Immature natural killer cell (primary cell): ENCODE data around the gene TFAP2C. TPM values are rescaled to one million over a fixed set of nuclear protein-coding genes. Genes with fewer than 3 reads are reported as not detected.
"Not testable (repeated sequence)": the region's sequence is repeated elsewhere in the genome, so short reads cannot be mapped to it uniquely, and the experiment has no call there.

Source experiments
- DNase-seq, 3 donors: peaks; one replicate each; pipeline ENCODE4 v3.0.0; 2022; ENCODE audit warnings: mixed read lengths in 1 of 3
- H3K27ac Mint-ChIP-seq, 6 donors: one replicate each; pipeline ENCODE4 v1.8.0; 2020; ENCODE audit warnings: mixed read lengths in 6 of 6, mild to moderate bottlenecking in 5 of 6, inconsistent platforms in 4 of 6, moderate library complexity in 3 of 6
- H3K27me3 Mint-ChIP-seq, 3 donors: one replicate each; pipeline ENCODE4 v1.8.0; 2020 to 2021; ENCODE audit warnings: low read depth in 3 of 3, mild to moderate bottlenecking in 3 of 3, mixed read lengths in 3 of 3, moderate library complexity in 3 of 3, inconsistent platforms in 1 of 3
- H3K36me3 Mint-ChIP-seq, 3 donors: one replicate each; pipeline ENCODE4 v1.8.0; 2020; ENCODE audit warnings: mixed read lengths in 3 of 3, inconsistent platforms in 2 of 3, mild to moderate bottlenecking in 2 of 3
- H3K4me1 Mint-ChIP-seq, 2 donors: one replicate each; pipeline ENCODE4 v1.8.0; 2020; ENCODE audit warnings: inconsistent platforms in 2 of 2, mild to moderate bottlenecking in 2 of 2, mixed read lengths in 2 of 2, moderate library complexity in 1 of 2
- H3K4me3 Mint-ChIP-seq, 5 donors: one replicate each; pipeline ENCODE4 v1.8.0; 2020; ENCODE audit warnings: mild to moderate bottlenecking in 5 of 5, mixed read lengths in 5 of 5, inconsistent platforms in 3 of 5, moderate library complexity in 3 of 5
- H3K9me3 Mint-ChIP-seq, 6 donors: one replicate each; pipeline ENCODE4 v1.8.0; 2020; ENCODE audit warnings: mild to moderate bottlenecking in 6 of 6, mixed read lengths in 6 of 6, inconsistent platforms in 4 of 6, moderate library complexity in 3 of 6
- polyA plus RNA-seq, 3 donors: library from polyadenylated mRNA; unstranded; fragments of 300-500 nt; fragmentation: Illumina TruSeq; gene quantifications; one replicate each; pipeline ENCODE4 v1.2.3, GENCODE V29; 2021

TFAP2C gene
- polyA plus RNA-seq, 3 donors from 2014 or later, result not detected

- Mint-ChIP-seq H3K9me3 (no peaks in the 10 kb centered on the region), H3K36me3 (no peaks in the 10 kb centered on the region), H3K27ac (no peak overlapping the region), H3K4me1 (no peaks in the 10 kb centered on the region), H3K27me3 (no peaks in the 10 kb centered on the region), H3K4me3 (no peak overlapping the region)
- DNase-seq, result no peak
These were observed 23.7 kb upstream of the TFAP2C start for GRCh38 chr20:56605261-56605996.

- H3K27ac Mint-ChIP-seq, result no peak overlapping the region
- DNase-seq, result no peak
- H3K27me3 Mint-ChIP-seq, result no peaks in the 10 kb centered on the region
- no peaks in the 10 kb centered on the region for H3K9me3 Mint-ChIP-seq
- H3K4me1 Mint-ChIP-seq, result no peaks in the 10 kb centered on the region
- H3K4me3 Mint-ChIP-seq, result no peak overlapping the region
- H3K36me3 Mint-ChIP-seq, result no peaks in the 10 kb centered on the region
These were observed 22.7 kb upstream of the TFAP2C start for GRCh38 chr20:56606174-56606945.

GRCh38 chr20:56607061-56607704 lies 21.9 kb upstream of the TFAP2C start:
- H3K4me1 Mint-ChIP-seq, result no peaks in the 10 kb centered on the region
- H3K27ac Mint-ChIP-seq, result no peak overlapping the region
- no peaks in the 10 kb centered on the region for H3K9me3 Mint-ChIP-seq
- no peak overlapping the region for H3K4me3 Mint-ChIP-seq
- DNase-seq, result no peak
- H3K36me3 Mint-ChIP-seq, result no peaks in the 10 kb centered on the region
- H3K27me3 Mint-ChIP-seq, result peaks cover 0 to 2% (median 0%) of the 10 kb centered on the region in 3 donors

- H3K36me3 Mint-ChIP-seq, result no peaks in the 10 kb centered on the region
- no peaks in the 10 kb centered on the region for H3K4me1 Mint-ChIP-seq
- no peak overlapping the region for H3K27ac Mint-ChIP-seq
- H3K9me3 Mint-ChIP-seq, result no peaks in the 10 kb centered on the region
- H3K27me3 Mint-ChIP-seq, result peaks cover 0 to 2% (median 0%) of the 10 kb centered on the region in 3 donors
- no peak overlapping the region for H3K4me3 Mint-ChIP-seq
- no peak for DNase-seq
These were observed 20.7 kb upstream of the TFAP2C start for GRCh38 chr20:56608376-56608775.

GRCh38 chr20:56609321-56609720 lies 19.8 kb upstream of the TFAP2C start:
- Mint-ChIP-seq H3K36me3 (no peaks in the 10 kb centered on the region), H3K9me3 (no peaks in the 10 kb centered on the region), H3K4me3 (no peak overlapping the region), H3K27me3 (peaks cover 0 to 2% (median 0%) of the 10 kb centered on the region in 3 donors), H3K27ac (no peak overlapping the region), H3K4me1 (no peaks in the 10 kb centered on the region)
- DNase-seq, result no peak

- H3K4me3 Mint-ChIP-seq, result no peak overlapping the region
- no peaks in the 10 kb centered on the region for H3K36me3 Mint-ChIP-seq
- peaks cover 0 to 2% (median 0%) of the 10 kb centered on the region in 3 donors for H3K27me3 Mint-ChIP-seq
- DNase-seq, result no peak
- H3K27ac Mint-ChIP-seq, result no peak overlapping the region
- no peaks in the 10 kb centered on the region for H3K9me3 Mint-ChIP-seq
- no peaks in the 10 kb centered on the region for H3K4me1 Mint-ChIP-seq
These were observed 19.0 kb upstream of the TFAP2C start for GRCh38 chr20:56610098-56610497.

- no peak for DNase-seq
- no peak overlapping the region for H3K27ac Mint-ChIP-seq
- peaks cover 0 to 2% (median 0%) of the 10 kb centered on the region in 3 donors for H3K27me3 Mint-ChIP-seq
- H3K4me3 Mint-ChIP-seq, result no peak overlapping the region
- H3K36me3 Mint-ChIP-seq, result no peaks in the 10 kb centered on the region
- no peaks in the 10 kb centered on the region for H3K9me3 Mint-ChIP-seq
- no peaks in the 10 kb centered on the region for H3K4me1 Mint-ChIP-seq
These were observed 14.9 kb upstream of the TFAP2C start for GRCh38 chr20:56614196-56614595.

GRCh38 chr20:56616716-56617115 lies 12.4 kb upstream of the TFAP2C start:
- Mint-ChIP-seq H3K27ac (no peak overlapping the region), H3K4me3 (no peak overlapping the region)

GRCh38 chr20:56617489-56617888 lies 11.6 kb upstream of the TFAP2C start:
- Mint-ChIP-seq H3K4me1 (no peaks in the 10 kb centered on the region), H3K36me3 (no peaks in the 10 kb centered on the region), H3K9me3 (no peaks in the 10 kb centered on the region), H3K27ac (no peak overlapping the region), H3K27me3 (peaks cover 0 to 1% (median 0%) of the 10 kb centered on the region in 3 donors), H3K4me3 (no peak overlapping the region)
- no peak for DNase-seq

More at GRCh38 chr20:56616716-56617115, 12.4 kb upstream of the TFAP2C start:
- Mint-ChIP-seq H3K9me3 (no peaks in the 10 kb centered on the region), H3K27me3 (peaks cover 0 to 2% (median 0%) of the 10 kb centered on the region in 3 donors), H3K4me1 (no peaks in the 10 kb centered on the region), H3K36me3 (no peaks in the 10 kb centered on the region)
- DNase-seq, result no peak

- peaks cover 0 to 3% (median 0%) of the 10 kb centered on the region in 3 donors for H3K36me3 Mint-ChIP-seq
- no peaks in the 10 kb centered on the region for H3K9me3 Mint-ChIP-seq
- no peaks in the 10 kb centered on the region for H3K4me1 Mint-ChIP-seq
- H3K27ac Mint-ChIP-seq, result no peak overlapping the region
- no peak for DNase-seq
- peaks cover 6 to 9% (median 6%) of the 10 kb centered on the region in 3 donors for H3K27me3 Mint-ChIP-seq
- no peak overlapping the region for H3K4me3 Mint-ChIP-seq
These were observed 7.4 kb upstream of the TFAP2C start for GRCh38 chr20:56621730-56622129.

GRCh38 chr20:56623930-56624329 lies 5.2 kb upstream of the TFAP2C start:
- H3K27ac Mint-ChIP-seq, H3K9me3 Mint-ChIP-seq, H3K4me3 Mint-ChIP-seq, H3K36me3 Mint-ChIP-seq, H3K4me1 Mint-ChIP-seq, DNase-seq: not testable (repeated sequence)
- H3K27me3 Mint-ChIP-seq, result peaks cover 10 to 15% (median 11%) of the 10 kb centered on the region in 3 donors

- DNase-seq, result no peak
- H3K36me3 Mint-ChIP-seq, result peaks cover 0 to 5% (median 4%) of the 10 kb centered on the region in 3 donors
- peaks cover 5 to 8% of the 10 kb centered on the region in 2 donors for H3K4me1 Mint-ChIP-seq
- no peak overlapping the region for H3K4me3 Mint-ChIP-seq
- no peaks in the 10 kb centered on the region for H3K9me3 Mint-ChIP-seq
- H3K27me3 Mint-ChIP-seq, result peaks cover 11 to 15% (median 11%) of the 10 kb centered on the region in 3 donors
- no peak overlapping the region for H3K27ac Mint-ChIP-seq
These were observed 4.1 kb upstream of the TFAP2C start for GRCh38 chr20:56624786-56625681.

GRCh38 chr20:56625837-56626236 lies 3.3 kb upstream of the TFAP2C start:
- H3K9me3 Mint-ChIP-seq, result no peaks in the 10 kb centered on the region
- H3K27ac Mint-ChIP-seq, result no peak overlapping the region
- H3K36me3 Mint-ChIP-seq, result peaks cover 0 to 5% (median 4%) of the 10 kb centered on the region in 3 donors
- peaks cover 11 to 15% (median 11%) of the 10 kb centered on the region in 3 donors for H3K27me3 Mint-ChIP-seq
- no peak for DNase-seq
- no peak overlapping the region for H3K4me3 Mint-ChIP-seq
- H3K4me1 Mint-ChIP-seq, result peaks cover 5 to 8% of the 10 kb centered on the region in 2 donors
